NB4 (cell line): ENCODE measurements around the gene MAGI1.

Experiments
- DNase-seq: peaks from one replicate; pipeline ENCODE4 v3.0.0; 2010; ENCODE audit warnings: low read depth
- H3K4me3 ChIP-seq: one replicate; pipeline ENCODE4 v1.5.1; 2011; ENCODE audit warnings: mild to moderate bottlenecking, low read depth, low read length, moderate library complexity
- MAX ChIP-seq: IDR thresholded peaks from 2 replicates; pipeline ENCODE4 v1.6.1; 2011; ENCODE audit warnings: low read depth, low read length
- MYC ChIP-seq: IDR thresholded peaks from 2 replicates; pipeline ENCODE4 v1.6.1; 2011; ENCODE audit warnings: low read depth, low read length
- POLR2A ChIP-seq: IDR thresholded peaks from 2 replicates; pipeline ENCODE4 v1.6.1; 2011; ENCODE audit warnings: mild to moderate bottlenecking; ENCODE audit not compliant: insufficient read length; ENCODE audit errors: extremely low read depth
- TF ChIP-seq, protein P1 (sequence below): IDR thresholded peaks from one replicate; pipeline ENCODE4 v1.5.1; 2012; ENCODE audit warnings: low read depth, low read length

MAGI1 gene

DNA sequence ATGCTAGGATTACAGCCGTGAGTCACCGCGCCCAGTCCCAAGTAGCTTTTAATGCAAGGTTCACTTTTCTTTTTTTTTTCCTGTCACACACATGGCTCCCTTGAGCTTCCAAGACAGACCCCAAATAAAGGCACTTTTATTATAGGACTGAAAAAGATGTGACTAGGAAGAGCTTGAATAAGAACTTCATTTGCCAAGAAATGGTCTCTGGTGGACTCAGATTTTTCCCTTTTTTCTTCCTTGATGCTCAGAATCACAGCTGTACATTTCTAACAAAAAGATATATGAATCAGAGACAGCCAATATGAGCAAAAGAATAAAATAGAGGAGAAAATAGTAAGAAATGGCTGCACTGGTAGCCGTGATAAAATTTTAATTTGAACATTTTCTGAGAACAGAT, 337.2 kb downstream of the MAGI1 start:
- TF ChIP-seq, protein P1, sequence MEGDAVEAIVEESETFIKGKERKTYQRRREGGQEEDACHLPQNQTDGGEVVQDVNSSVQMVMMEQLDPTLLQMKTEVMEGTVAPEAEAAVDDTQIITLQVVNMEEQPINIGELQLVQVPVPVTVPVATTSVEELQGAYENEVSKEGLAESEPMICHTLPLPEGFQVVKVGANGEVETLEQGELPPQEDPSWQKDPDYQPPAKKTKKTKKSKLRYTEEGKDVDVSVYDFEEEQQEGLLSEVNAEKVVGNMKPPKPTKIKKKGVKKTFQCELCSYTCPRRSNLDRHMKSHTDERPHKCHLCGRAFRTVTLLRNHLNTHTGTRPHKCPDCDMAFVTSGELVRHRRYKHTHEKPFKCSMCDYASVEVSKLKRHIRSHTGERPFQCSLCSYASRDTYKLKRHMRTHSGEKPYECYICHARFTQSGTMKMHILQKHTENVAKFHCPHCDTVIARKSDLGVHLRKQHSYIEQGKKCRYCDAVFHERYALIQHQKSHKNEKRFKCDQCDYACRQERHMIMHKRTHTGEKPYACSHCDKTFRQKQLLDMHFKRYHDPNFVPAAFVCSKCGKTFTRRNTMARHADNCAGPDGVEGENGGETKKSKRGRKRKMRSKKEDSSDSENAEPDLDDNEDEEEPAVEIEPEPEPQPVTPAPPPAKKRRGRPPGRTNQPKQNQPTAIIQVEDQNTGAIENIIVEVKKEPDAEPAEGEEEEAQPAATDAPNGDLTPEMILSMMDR, result no peak
- TF ChIP-seq MAX (no peak), POLR2A (no peak), MYC (no peak)
- H3K4me3 ChIP-seq, result no peak overlapping the region
- DNase-seq, result no peak

DNA sequence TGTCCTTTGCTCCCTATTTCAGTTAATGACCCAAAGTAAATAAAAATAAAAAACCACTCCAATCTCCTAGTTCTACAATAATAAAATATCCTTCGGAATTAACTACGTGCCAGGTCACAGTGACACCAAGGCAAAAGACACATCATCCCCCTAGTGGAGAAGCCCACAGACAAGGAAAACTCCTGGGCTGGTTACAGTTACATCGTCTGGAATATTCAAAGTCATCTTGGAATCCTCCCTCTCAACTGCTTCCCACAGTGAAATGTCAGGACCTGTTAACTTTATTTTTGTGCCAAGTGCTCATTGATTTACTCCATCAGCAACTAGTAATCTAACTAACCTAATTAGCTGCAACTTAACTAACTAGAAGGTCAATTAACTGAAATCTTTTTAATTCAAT, 349.3 kb downstream of the MAGI1 start:
- no peak for DNase-seq
- H3K4me3 ChIP-seq, result no peak overlapping the region
- TF ChIP-seq POLR2A (no peak), MYC (no peak), MAX (no peak)
- TF ChIP-seq, protein P1, result no peak

DNA sequence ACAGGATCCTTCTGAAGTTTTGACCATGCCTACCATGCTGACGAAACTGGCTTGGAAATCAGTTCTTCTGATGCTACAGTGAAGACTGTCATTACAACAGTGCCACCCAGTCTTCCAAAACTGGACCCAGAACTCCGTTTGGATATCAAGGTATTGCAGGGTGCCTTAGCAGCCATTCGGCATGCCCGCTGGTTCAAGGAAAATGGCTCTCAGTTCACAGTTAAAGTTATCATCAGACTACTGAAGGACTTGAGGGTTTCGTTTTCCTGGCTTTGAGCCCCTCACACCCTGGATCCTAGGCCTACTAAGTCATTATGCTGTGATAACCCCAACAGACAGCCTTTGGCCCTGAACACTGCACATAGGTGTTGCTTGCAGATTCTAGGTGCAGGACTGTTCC, 351.0 kb downstream of the MAGI1 start:
- no peak for DNase-seq
- TF ChIP-seq MAX, result no peak
- no peak for TF ChIP-seq POLR2A
- TF ChIP-seq MYC, result no peak
- TF ChIP-seq, protein P1, result no peak
- no peak overlapping the region for H3K4me3 ChIP-seq

- TF ChIP-seq, protein P1, result no peak
- TF ChIP-seq POLR2A (no peak), MAX (no peak), MYC (no peak)
These were observed 353.0 kb downstream of the MAGI1 start for GRCh38 chr3:65685621-65686235.

GRCh38 chr3:65678516-65678915, 360.2 kb downstream of the MAGI1 start:
- no peak for DNase-seq
- TF ChIP-seq, protein P1, result no peak
- no peak for TF ChIP-seq MAX
- no peak overlapping the region for H3K4me3 ChIP-seq

More at GRCh38 chr3:65685621-65686235, 353.0 kb downstream of the MAGI1 start:
- DNase-seq, result no peak
- H3K4me3 ChIP-seq, result no peak overlapping the region
